ENCODE data around the gene POU2F3.

POU2F3 gene

GRCh38 chr11:120236169-120237107, 3.5 kb upstream of the POU2F3 start:
- no peak for DNase-seq (ENCODE audit: low read depth)
- TF ChIP-seq CTCF (IDR thresholded peaks at IDR 0.05; ENCODE audit: control insufficient read depth, insufficient read depth, low read depth, low read length, missing control alignments) = no peak
- no peak overlapping the region for H3K4me3 ChIP-seq (ENCODE audit: control insufficient read depth, low read depth, low read length)

- TF ChIP-seq CTCF (IDR thresholded peaks at IDR 0.05; ENCODE audit: control insufficient read depth, insufficient read depth, low read depth, low read length, missing control alignments) = no peak
- H3K4me3 ChIP-seq (ENCODE audit: control insufficient read depth, low read depth, low read length) = no peak overlapping the region
- no peak for DNase-seq (ENCODE audit: low read depth)
Measured at GRCh38 chr11:120238968-120239620, 846 bp upstream of the POU2F3 start.

- no peak for DNase-seq (ENCODE audit: low read depth)
- TF ChIP-seq CTCF (IDR thresholded peaks at IDR 0.05; ENCODE audit: control insufficient read depth, insufficient read depth, low read depth, low read length, missing control alignments) = no peak
- H3K4me3 ChIP-seq (ENCODE audit: control insufficient read depth, low read depth, low read length) = no peak overlapping the region
Measured at GRCh38 chr11:120240866-120241265, 926 bp downstream of the POU2F3 start.

GRCh38 chr11:120241277-120241676, 1.3 kb downstream of the POU2F3 start:
- H3K4me3 ChIP-seq (ENCODE audit: control insufficient read depth, low read depth, low read length) = no peak overlapping the region
- DNase-seq (ENCODE audit: low read depth) = no peak
- no peak for TF ChIP-seq CTCF (IDR thresholded peaks at IDR 0.05; ENCODE audit: control insufficient read depth, insufficient read depth, low read depth, low read length, missing control alignments)

- DNase-seq (ENCODE audit: low read depth) = no peak
- no peak overlapping the region for H3K4me3 ChIP-seq (ENCODE audit: control insufficient read depth, low read depth, low read length)
- TF ChIP-seq CTCF (IDR thresholded peaks at IDR 0.05; ENCODE audit: control insufficient read depth, insufficient read depth, low read depth, low read length, missing control alignments) = no peak
Measured at GRCh38 chr11:120243221-120243620, 3.3 kb downstream of the POU2F3 start.

- no peak overlapping the region for H3K4me3 ChIP-seq (ENCODE audit: control insufficient read depth, low read depth, low read length)
- no peak for TF ChIP-seq CTCF (IDR thresholded peaks at IDR 0.05; ENCODE audit: control insufficient read depth, insufficient read depth, low read depth, low read length, missing control alignments)
- no peak for DNase-seq (ENCODE audit: low read depth)
Measured at GRCh38 chr11:120244476-120245365, 4.8 kb downstream of the POU2F3 start.

Measured in AG09309 (cell line).